NOMO-1 (cell line): Measurements from ENCODE around the gene PRICKLE1.

Experiments used
- DNase-seq, 2 experiments: peaks; one replicate each; lab custom pipeline; 2025; ENCODE audit not compliant: unreplicated experiment in 2 of 2; lab: John Stamatoyannopoulos, UW

PRICKLE1 gene

GRCh38 chr12:42407306-42407705 lies 182.2 kb downstream of the PRICKLE1 start:
- DNase-seq = no peak
